NCI-H446 (cell line): ENCODE measurements around the gene RNGTT.

Source experiments
- DNase-seq, 2 experiments: peaks; one replicate each; lab custom pipeline; 2025; lab: John Stamatoyannopoulos, UW

Gene RNGTT

GRCh38 chr6:88588938-88589337, 374.5 kb downstream of the RNGTT start:
- DNase-seq = peak; percentile 18 to 65

GRCh38 chr6:88587150-88587520, 376.3 kb downstream of the RNGTT start:
- no peak for DNase-seq

- DNase-seq = peak; percentile 58 to 94
Measured at GRCh38 chr6:88586371-88587149, 376.9 kb downstream of the RNGTT start.

- no peak for DNase-seq
Measured at GRCh38 chr6:88585276-88585692, 378.1 kb downstream of the RNGTT start.

GRCh38 chr6:88584581-88585275, 378.7 kb downstream of the RNGTT start:
- peak in 1 of 2 experiments; percentile 32 for DNase-seq

- DNase-seq = no peak
Measured at GRCh38 chr6:88577461-88577860, 386.0 kb downstream of the RNGTT start.

GRCh38 chr6:88575536-88575935, 387.9 kb downstream of the RNGTT start:
- DNase-seq = no peak

GRCh38 chr6:88574651-88575050, 388.8 kb downstream of the RNGTT start:
- no peak for DNase-seq

- peak; percentile 4 to 31 for DNase-seq
Measured at GRCh38 chr6:88574031-88574430, 389.4 kb downstream of the RNGTT start.

- no peak for DNase-seq
Measured at GRCh38 chr6:88573561-88573960, 389.9 kb downstream of the RNGTT start.

- DNase-seq = no peak
Measured at GRCh38 chr6:88572449-88573139, 390.8 kb downstream of the RNGTT start.

GRCh38 chr6:88569959-88570358, 393.5 kb downstream of the RNGTT start:
- no peak for DNase-seq

- no peak for DNase-seq
Measured at GRCh38 chr6:88567696-88568095, 395.7 kb downstream of the RNGTT start.

- no peak for DNase-seq
Measured at GRCh38 chr6:88566746-88567534, 396.5 kb downstream of the RNGTT start.

- DNase-seq = no peak
Measured at GRCh38 chr6:88565836-88566235, 397.6 kb downstream of the RNGTT start.

- no peak for DNase-seq
Measured at GRCh38 chr6:88565409-88565811, 398.0 kb downstream of the RNGTT start.

GRCh38 chr6:88563277-88563625, 400.2 kb downstream of the RNGTT start:
- no peak for DNase-seq

- no peak for DNase-seq
Measured at GRCh38 chr6:88562353-88563276, 400.8 kb downstream of the RNGTT start.

GRCh38 chr6:88561954-88562315, 401.5 kb downstream of the RNGTT start:
- peak; percentile 53 to 90 for DNase-seq

GRCh38 chr6:88561034-88561953, 402.1 kb downstream of the RNGTT start:
- peak in 1 of 2 experiments; percentile 31 for DNase-seq
